Neutrophil (primary cell): Measurements from ENCODE around the gene AOPEP.

Source experiments
- H3K27ac ChIP-seq: fragments of 200-600 bp; sonication (generic); 2 replicates; pipeline ENCODE4 v1.5.1; 2016; ENCODE audit warnings: mild to moderate bottlenecking, moderate library complexity
- H3K27me3 ChIP-seq: fragments of 200-600 bp; sonication (generic); 2 replicates; pipeline ENCODE4 v1.6.0; 2016; ENCODE audit warnings: mild to moderate bottlenecking
- H3K36me3 ChIP-seq: fragments of 200-600 bp; sonication (generic); 2 replicates; pipeline ENCODE4 v1.5.1; 2017
- H3K4me1 ChIP-seq, 2 experiments: fragments of 200-600 bp in 1 of 2; sonication (generic) in 1 of 2; 1 replicate in 1 of 2; 2 replicates in 1 of 2; pipeline versions ENCODE4 v1.5.1 to v1.6.1; 2013 to 2016; ENCODE audit warnings: low read depth in 1 of 2, low read length in 1 of 2, mild to moderate bottlenecking in 1 of 2, moderate library complexity in 1 of 2; ENCODE audit not compliant: control insufficient read depth in 1 of 2, insufficient read depth in 1 of 2
- H3K4me3 ChIP-seq, 2 experiments: fragments of 200-600 bp in 1 of 2; sonication (generic) in 1 of 2; 1 replicate in 1 of 2; 2 replicates in 1 of 2; pipeline ENCODE4 v1.5.1; 2013 to 2016; ENCODE audit warnings: low read depth in 1 of 2, low read length in 1 of 2, mild to moderate bottlenecking in 1 of 2, moderate library complexity in 1 of 2
- H3K9me3 ChIP-seq: fragments of 200-600 bp; sonication (generic); 2 replicates; pipeline ENCODE4 v1.5.1; 2016
- CTCF ChIP-seq: fragments of 200-600 bp; sonication (generic); IDR thresholded peaks from 2 replicates; pipeline ENCODE4 v1.5.1; 2016; ENCODE audit warnings: antibody characterized with exemption

Gene AOPEP

DNA sequence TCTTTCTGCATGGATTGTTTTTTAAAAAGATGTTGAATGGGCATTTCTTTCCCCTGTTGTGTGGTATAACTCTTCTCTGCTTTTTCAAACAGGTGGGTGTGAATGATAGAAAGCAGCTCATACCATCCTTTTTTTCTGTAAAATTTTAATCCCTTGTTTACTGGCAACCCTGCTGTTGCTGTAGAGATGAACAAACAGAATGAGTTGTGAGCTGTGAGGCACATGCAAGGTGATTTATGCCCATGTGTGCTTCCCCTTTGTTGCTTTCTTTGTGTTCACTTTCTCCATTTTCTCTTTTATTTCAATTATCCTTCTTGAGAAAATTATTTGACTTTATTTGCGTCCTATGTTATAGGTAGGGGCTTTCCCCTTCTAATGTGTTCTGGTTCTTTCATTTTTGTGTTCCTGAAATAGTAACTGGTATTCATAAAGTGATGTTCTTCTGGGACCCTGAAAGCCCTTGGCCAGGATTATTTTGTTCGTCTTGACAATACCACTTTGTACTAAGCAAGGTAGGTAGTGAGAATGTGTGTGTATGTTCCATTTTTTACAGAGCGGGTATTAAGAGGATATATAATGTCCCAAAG is 79.9 kb downstream of the AOPEP start:
- no peak for TF ChIP-seq CTCF
- H3K4me3 ChIP-seq, result no peak overlapping the region
- no peaks in the 10 kb centered on the region for H3K27me3 ChIP-seq
- H3K4me1 ChIP-seq, result peaks cover 0 to 4% of the 10 kb centered on the region in 2 experiments
- H3K27ac ChIP-seq, result no peak overlapping the region
- H3K9me3 ChIP-seq, result no peaks in the 10 kb centered on the region
- H3K36me3 ChIP-seq, result peaks cover 2% of the 10 kb centered on the region

DNA sequence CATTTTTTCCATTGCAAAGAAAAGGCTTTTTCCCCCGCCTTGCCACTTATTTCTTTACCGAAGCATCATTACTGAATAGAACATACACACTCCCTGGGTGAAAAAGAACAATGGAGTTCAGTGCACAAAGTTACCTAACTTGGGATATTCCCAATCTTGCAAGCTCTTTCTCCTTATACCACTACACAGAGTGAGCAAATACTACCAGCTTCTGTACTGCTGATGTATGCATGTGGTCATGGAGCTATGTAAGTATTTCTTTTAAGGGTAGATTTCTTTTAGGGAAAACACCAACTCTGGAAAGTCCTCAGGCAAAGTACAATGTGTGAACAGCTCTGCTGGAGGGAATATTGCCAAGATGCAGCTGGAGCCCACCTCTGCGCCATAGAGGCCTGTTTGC is 81.1 kb downstream of the AOPEP start:
- peaks cover 0 to 4% of the 10 kb centered on the region in 2 experiments for H3K4me1 ChIP-seq
- TF ChIP-seq CTCF, result no peak
- H3K27me3 ChIP-seq, result no peaks in the 10 kb centered on the region
- H3K27ac ChIP-seq, result no peak overlapping the region
- H3K9me3 ChIP-seq, result no peaks in the 10 kb centered on the region
- no peak overlapping the region for H3K4me3 ChIP-seq
- H3K36me3 ChIP-seq, result no peaks in the 10 kb centered on the region

- Histone ChIP-seq H3K27me3 (no peaks in the 10 kb centered on the region), H3K9me3 (no peaks in the 10 kb centered on the region), H3K4me1 (peaks cover 0 to 4% of the 10 kb centered on the region in 2 experiments), H3K27ac (no peak overlapping the region), H3K4me3 (no peak overlapping the region), H3K36me3 (no peaks in the 10 kb centered on the region)
- TF ChIP-seq CTCF, result no peak
These were observed 82.6 kb downstream of the AOPEP start for GRCh38 chr9:94808926-94809700.

- no peak overlapping the region for H3K27ac ChIP-seq
- H3K27me3 ChIP-seq, result no peaks in the 10 kb centered on the region
- no peaks in the 10 kb centered on the region for H3K9me3 ChIP-seq
- H3K4me1 ChIP-seq, result peaks cover 0 to 4% of the 10 kb centered on the region in 2 experiments
- no peak for TF ChIP-seq CTCF
- H3K36me3 ChIP-seq, result no peaks in the 10 kb centered on the region
- H3K4me3 ChIP-seq, result no peak overlapping the region
These were observed 83.3 kb downstream of the AOPEP start for GRCh38 chr9:94809778-94810177.

DNA sequence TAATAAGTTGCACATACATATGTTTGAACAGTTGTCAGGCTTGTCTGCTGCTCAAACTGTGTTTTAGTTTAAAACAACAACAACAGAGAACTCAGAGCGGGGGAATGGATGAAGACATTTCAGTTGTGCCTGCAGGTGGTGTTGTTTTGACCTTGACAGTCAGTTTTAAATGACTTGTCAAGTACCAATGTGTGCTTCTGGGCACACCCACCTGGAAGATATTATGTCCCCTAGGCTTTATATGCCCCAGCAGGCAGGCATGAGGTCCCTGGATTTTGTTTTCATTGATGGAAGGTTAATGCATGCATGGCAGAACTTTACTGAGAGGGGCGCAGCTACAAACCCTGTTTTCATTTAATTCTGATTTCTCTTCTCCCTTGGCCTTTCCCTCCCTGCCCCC is 84.6 kb downstream of the AOPEP start:
- Histone ChIP-seq H3K4me3 (no peak overlapping the region), H3K4me1 (no peaks in the 10 kb centered on the region), H3K36me3 (no peaks in the 10 kb centered on the region), H3K27me3 (no peaks in the 10 kb centered on the region), H3K9me3 (no peaks in the 10 kb centered on the region), H3K27ac (no peak overlapping the region)
- TF ChIP-seq CTCF, result no peak
